OCI-LY3 (cell line): ENCODE data around the gene PSMA5.

ENCODE experiments used
- EZH2phosphoT487 ChIP-seq: fragments of 200-600 bp; shearing (Covaris generic); IDR thresholded peaks from 2 replicates; pipeline ENCODE4 v1.6.1; 2018; ENCODE audit warnings: antibody characterized with exemption, mixed run types, low read depth
- TF ChIP-seq, protein P1 (sequence below): fragments of 200-600, 300-600 bp; sonication (generic); IDR thresholded peaks from 2 replicates; pipeline ENCODE4 v1.5.1; 2014; ENCODE audit warnings: antibody characterized with exemption, low read length, low read depth

DNA sequence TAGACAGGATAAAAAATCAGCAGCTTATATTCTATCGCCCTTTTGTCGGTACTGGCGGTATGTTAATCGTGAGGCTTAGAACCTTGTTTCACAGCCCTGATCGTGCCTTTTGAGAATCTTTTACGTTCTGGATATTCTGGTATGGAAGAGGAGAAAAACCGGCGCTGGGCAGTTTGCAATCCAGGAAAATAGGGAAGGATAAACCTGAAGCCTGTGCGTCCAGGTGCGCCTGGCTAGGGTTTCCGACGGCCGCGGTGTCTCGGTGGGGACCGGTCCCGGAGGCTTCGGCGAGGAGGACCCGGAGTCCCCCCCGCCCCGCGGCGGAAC lies 39.8 kb upstream of the PSMA5 start:
- TF ChIP-seq, protein P1, sequence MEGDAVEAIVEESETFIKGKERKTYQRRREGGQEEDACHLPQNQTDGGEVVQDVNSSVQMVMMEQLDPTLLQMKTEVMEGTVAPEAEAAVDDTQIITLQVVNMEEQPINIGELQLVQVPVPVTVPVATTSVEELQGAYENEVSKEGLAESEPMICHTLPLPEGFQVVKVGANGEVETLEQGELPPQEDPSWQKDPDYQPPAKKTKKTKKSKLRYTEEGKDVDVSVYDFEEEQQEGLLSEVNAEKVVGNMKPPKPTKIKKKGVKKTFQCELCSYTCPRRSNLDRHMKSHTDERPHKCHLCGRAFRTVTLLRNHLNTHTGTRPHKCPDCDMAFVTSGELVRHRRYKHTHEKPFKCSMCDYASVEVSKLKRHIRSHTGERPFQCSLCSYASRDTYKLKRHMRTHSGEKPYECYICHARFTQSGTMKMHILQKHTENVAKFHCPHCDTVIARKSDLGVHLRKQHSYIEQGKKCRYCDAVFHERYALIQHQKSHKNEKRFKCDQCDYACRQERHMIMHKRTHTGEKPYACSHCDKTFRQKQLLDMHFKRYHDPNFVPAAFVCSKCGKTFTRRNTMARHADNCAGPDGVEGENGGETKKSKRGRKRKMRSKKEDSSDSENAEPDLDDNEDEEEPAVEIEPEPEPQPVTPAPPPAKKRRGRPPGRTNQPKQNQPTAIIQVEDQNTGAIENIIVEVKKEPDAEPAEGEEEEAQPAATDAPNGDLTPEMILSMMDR: no peak
- no peak for TF ChIP-seq EZH2phosphoT487
